Activated T-cell treated with anti-CD3 and anti-CD28 coated beads, Interleukin-2, amount 50 U/mL, for 4 hours (primary cell): Measurements from ENCODE around the gene PDE2A. TPM values are rescaled to one million over a fixed set of nuclear protein-coding genes. Genes with fewer than 3 reads are reported as not detected.
A peak's percentile ranks its signal among the peaks of the same experiment; 100 is the strongest.

Experiments
- ATAC-seq, 2 donors: fragments of 200-7000 bp; cut with Tn5 transposase; one replicate each; pipeline ENCODE4 v1.10.0; 2021
- DNase-seq: peaks from one replicate; pipeline ENCODE4 v3.0.0-alpha.2; 2020
- H3K27me3 Mint-ChIP-seq: one replicate; pipeline ENCODE4 v1.8.0; 2021; ENCODE audit warnings: low read depth, mixed read lengths
- H3K36me3 Mint-ChIP-seq: one replicate; pipeline ENCODE4 v1.8.0; 2022; ENCODE audit warnings: mixed read lengths; ENCODE audit not compliant: insufficient read depth
- H3K4me1 Mint-ChIP-seq: one replicate; pipeline ENCODE4 v1.8.0; 2021; ENCODE audit warnings: low read depth, mixed read lengths
- H3K4me3 Mint-ChIP-seq: one replicate; pipeline ENCODE4 v1.8.0; 2021; ENCODE audit warnings: mild to moderate bottlenecking, moderate library complexity, mixed read lengths
- H3K9me3 Mint-ChIP-seq: one replicate; pipeline ENCODE4 v1.8.0; 2021; ENCODE audit warnings: mixed read lengths
- total RNA-seq, 3 donors: library from RNA; stranded (reverse); gene quantifications; one replicate each; pipeline ENCODE4 v1.2.1, GENCODE V29; 2021

PDE2A gene
- total RNA-seq, result under 1 TPM; 0.53 to 0.71 (median 0.60) TPM

DNA sequence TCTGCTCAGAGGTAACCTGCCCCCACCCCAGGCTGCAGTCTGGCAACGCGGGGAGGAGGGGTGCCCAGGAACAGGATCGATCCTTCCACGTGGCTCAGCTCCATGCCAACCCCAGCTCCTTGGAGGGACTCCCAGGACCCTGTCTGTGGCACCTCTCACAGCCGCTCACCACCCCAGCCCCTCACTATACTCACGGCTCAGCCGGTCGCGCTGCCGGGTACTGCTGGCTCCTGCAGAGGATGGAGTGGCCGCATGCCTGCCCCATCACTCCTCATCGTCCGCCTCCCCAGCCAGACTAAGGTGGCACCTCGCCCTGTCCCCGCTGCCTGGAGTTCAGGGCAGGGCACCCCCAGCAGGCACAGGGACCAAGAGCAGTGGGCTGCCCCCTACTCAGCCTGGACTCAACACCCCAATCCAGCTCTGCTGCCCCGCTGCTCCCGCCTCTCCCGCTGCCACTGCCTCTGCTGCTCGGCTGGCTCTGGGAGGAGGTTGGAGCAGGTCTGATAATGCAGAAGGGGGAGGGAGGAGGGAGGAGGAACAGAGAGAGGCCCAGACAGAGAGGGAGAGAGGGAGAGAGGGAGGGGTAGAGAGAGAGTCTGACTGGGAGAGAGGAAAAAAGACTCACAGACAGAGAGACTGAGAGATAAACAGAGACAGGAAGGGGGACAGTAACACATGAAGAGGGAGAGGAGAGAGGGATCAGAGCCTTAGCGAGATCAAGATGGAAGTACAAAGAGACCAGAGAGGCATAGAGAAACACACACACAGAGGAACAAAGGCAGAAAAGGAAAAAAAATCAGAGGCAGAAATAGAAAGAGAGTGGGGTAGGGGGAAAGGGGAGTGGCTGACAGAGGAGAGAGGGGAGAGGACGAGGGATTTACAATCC lies at the start of gene PDE2A:
Gene PDE2A (minus strand): TSS at position 480 of the 886 bp plus-strand sequence. CDS start 215 bp downstream, at position 265.
- H3K27me3 Mint-ChIP-seq, result peaks cover 78% of the 10 kb centered on the region
- ATAC-seq, result no peak
- DNase-seq, result no peak
- H3K4me1 Mint-ChIP-seq, result peaks cover 9% of the 10 kb centered on the region
- H3K36me3 Mint-ChIP-seq, result no peaks in the 10 kb centered on the region
- H3K4me3 Mint-ChIP-seq, result no peak within 1 kb of the TSS
- H3K9me3 Mint-ChIP-seq, result no peaks in the 10 kb centered on the region

DNA sequence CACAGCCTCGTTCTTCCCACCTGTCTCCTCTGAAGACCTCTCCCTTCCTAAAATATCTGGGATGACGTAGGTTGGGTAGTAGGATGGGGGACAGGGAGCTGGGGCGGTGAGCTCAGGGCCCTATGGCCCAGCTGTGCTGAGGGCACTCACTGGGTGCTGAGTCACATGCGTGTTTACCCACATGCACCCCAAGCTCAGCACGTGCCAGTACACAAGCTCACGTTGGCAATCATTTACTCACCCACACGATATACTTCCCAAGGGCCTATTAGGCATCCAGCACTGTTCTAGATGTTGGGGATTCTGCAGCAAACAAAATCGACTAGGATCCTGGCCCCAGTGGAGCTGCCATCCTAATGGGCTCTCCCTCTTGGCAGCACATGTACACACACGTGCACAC lies 49.3 kb upstream of the PDE2A start:
- no peaks in the 10 kb centered on the region for H3K9me3 Mint-ChIP-seq
- no peak overlapping the region for H3K4me3 Mint-ChIP-seq
- H3K36me3 Mint-ChIP-seq, result peaks cover 7% of the 10 kb centered on the region
- DNase-seq (no peak), ATAC-seq (no peak)
- no peaks in the 10 kb centered on the region for H3K27me3 Mint-ChIP-seq
- H3K4me1 Mint-ChIP-seq, result peaks cover 56% of the 10 kb centered on the region

DNA sequence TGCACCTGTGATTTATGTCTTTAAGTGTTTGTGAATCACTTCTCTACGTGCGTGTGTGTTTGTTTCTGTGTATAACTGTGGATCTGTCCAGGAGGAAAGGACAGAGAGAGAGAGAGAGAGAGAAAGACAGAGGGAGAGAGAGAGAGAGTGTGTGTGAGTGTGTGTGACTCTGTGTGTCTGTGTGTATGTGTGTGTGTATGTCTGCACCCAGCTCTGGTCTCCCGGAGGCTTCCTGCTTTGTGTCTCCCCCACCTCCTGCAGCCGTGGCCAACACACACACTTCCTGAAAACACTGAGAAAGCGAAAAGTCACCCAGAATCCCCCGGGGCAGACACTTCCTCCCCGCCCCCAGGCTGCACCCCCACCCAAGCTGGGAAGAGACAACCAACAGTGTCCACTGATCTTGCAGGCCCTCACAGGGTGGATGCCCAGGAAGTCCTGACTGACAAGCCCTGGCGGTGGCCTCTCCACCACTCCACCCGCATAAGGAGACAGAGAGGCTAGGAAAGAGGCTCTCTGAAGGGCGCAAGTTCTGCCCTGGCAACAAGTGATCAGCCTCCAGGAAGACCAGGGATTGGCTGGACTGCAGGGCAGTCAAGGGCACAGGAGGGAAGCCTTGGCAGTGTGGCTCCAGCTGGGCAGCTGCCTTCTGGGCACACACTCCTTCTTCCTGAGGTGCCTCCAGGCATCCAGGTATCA lies 48.0 kb upstream of the PDE2A start:
- peak overlapping the region; percentile 97 for H3K4me3 Mint-ChIP-seq
- ATAC-seq, result peak; percentile 92
- H3K4me1 Mint-ChIP-seq, result peaks cover 64% of the 10 kb centered on the region
- DNase-seq, result peak; percentile 74
- H3K36me3 Mint-ChIP-seq, result peaks cover under 1% of the 10 kb centered on the region
- no peaks in the 10 kb centered on the region for H3K27me3 Mint-ChIP-seq
- H3K9me3 Mint-ChIP-seq, result no peaks in the 10 kb centered on the region

DNA sequence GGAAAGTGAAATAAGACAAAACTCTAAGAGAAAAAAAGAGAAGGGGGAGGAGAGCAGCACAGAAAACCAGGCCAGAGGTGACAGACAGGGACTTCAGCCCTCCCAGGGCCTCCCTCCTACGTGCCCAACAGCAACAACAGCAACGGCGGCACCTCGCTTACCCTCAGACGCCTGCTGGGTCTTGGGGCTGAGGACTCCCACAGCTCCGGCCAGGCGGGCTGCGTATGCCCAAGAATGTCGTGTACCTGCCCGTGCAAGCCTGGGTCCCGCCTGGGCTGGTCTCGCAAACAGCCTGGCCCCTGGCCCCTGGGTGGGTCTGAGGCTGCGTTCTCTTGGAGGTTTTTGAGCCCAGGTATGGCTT lies 47.4 kb upstream of the PDE2A start:
- H3K36me3 Mint-ChIP-seq, result no peaks in the 10 kb centered on the region
- DNase-seq (peak; percentile 15), ATAC-seq (peak; percentile 28 to 36)
- H3K9me3 Mint-ChIP-seq, result no peaks in the 10 kb centered on the region
- no peaks in the 10 kb centered on the region for H3K27me3 Mint-ChIP-seq
- H3K4me3 Mint-ChIP-seq, result peak overlapping the region; percentile 97
- H3K4me1 Mint-ChIP-seq, result peaks cover 67% of the 10 kb centered on the region

DNA sequence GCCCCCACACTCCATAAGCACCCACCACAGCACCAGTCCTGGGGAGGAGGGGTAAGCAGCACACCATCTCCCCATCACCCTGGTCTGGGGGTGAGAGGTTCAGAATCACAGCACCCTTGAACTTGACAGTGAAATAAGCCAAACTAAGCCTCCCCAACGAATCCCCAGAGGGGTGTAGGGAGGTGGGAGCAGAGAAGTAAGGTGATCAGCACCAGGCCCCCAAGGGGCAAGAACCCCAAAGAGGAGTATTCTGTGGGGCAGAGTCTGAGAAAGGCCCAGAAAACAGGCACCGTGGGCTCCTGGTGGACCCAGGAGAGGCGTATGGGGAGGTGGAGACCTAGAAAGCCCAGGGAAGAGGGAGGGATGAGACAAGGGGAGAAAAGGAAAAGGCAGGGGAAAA lies 47.1 kb upstream of the PDE2A start:
- Mint-ChIP-seq H3K4me3 (peak overlapping the region; percentile 97), H3K27me3 (no peaks in the 10 kb centered on the region), H3K36me3 (no peaks in the 10 kb centered on the region), H3K9me3 (no peaks in the 10 kb centered on the region), H3K4me1 (peaks cover 68% of the 10 kb centered on the region)
- ATAC-seq (no peak), DNase-seq (no peak)

DNA sequence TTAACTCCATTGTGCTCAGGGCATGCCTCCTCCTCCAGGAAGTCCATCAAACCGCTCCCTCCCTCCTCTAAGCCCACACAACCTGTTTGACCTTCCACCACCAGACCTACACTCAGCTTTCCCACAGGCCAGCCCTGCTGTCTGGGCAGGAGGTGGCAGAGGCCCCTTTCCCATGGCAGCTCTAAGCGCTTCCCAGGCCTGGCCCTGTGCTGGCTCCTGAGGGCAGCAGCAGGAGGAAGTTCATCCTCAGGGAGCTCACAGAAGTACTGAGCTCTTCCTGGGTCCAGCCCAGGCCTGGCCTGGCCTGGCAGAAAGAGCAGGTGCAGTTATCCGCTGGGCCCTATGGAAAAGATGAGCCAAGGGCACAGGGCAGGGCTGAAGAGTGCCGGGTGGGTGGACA lies 46.6 kb upstream of the PDE2A start:
- ATAC-seq, result no peak
- Mint-ChIP-seq H3K36me3 (no peaks in the 10 kb centered on the region), H3K4me3 (peak overlapping the region; percentile 97), H3K27me3 (no peaks in the 10 kb centered on the region), H3K4me1 (peaks cover 71% of the 10 kb centered on the region), H3K9me3 (no peaks in the 10 kb centered on the region)
- no peak for DNase-seq

DNA sequence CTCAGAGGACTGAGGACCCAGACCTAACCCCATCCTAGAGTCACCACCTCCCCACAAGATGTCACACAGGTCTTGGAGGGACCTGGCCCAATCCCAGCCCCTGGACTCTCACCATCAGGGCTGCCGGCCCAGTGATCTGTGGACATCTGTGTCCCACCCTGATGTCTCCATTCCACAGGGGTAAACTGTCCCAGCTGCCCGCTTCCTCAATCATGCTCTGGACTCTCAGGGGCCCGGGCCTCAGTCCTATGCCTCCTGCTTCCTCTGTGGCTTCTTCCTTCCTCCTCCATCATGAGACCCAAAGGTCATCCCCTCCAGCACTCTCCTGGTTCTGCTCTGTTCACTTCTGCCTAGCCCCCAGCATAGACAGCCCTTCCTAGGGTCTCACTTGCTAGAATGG lies 45.8 kb upstream of the PDE2A start:
- H3K27me3 Mint-ChIP-seq, result no peaks in the 10 kb centered on the region
- H3K36me3 Mint-ChIP-seq, result no peaks in the 10 kb centered on the region
- H3K4me1 Mint-ChIP-seq, result peaks cover 68% of the 10 kb centered on the region
- no peak for ATAC-seq
- no peak for DNase-seq
- no peaks in the 10 kb centered on the region for H3K9me3 Mint-ChIP-seq
- H3K4me3 Mint-ChIP-seq, result peak overlapping the region; percentile 97

DNA sequence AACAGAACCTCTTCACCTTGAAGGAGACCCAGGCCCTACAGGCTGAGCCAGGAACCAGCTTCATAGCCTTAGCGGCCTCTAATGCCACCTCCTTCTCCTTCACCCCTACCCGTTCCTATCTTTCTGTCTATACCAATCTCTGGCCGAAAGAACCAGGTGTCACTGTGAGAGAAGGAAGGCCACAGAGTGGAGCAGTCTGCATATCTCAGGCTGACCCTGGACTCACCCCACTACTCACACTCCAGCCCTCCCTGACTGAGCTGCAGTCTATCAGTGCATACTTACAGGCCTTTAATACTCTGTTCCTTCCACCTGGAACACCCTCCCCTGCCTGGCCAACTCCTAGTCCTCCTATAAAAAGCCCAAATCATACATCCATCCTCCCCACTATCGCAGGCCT lies 45.3 kb upstream of the PDE2A start:
- no peaks in the 10 kb centered on the region for H3K9me3 Mint-ChIP-seq
- ATAC-seq (no peak), DNase-seq (no peak)
- H3K27me3 Mint-ChIP-seq, result no peaks in the 10 kb centered on the region
- peaks cover 69% of the 10 kb centered on the region for H3K4me1 Mint-ChIP-seq
- no peaks in the 10 kb centered on the region for H3K36me3 Mint-ChIP-seq
- H3K4me3 Mint-ChIP-seq, result peak overlapping the region; percentile 97

DNA sequence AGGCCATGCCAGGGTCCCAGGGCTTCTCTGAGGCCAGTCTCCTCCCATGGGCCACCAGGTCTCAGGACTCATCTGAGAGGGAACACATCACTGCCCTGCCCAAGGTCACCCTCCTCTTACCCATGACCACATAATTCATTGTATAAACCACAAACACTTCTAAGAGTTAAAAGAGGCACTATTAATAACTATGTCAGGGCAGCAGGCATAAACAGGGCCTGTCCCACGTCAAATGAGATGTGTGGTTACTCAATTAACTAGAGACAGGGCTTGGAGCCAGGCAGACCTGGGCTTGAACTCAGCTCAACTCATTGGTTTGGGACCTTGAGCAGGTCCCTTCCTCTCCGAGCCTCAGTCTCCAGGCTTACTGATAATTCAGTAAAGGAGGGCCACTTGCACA lies 44.9 kb upstream of the PDE2A start:
- ATAC-seq (no peak), DNase-seq (no peak)
- H3K27me3 Mint-ChIP-seq, result no peaks in the 10 kb centered on the region
- H3K9me3 Mint-ChIP-seq, result no peaks in the 10 kb centered on the region
- peak overlapping the region; percentile 97 for H3K4me3 Mint-ChIP-seq
- no peaks in the 10 kb centered on the region for H3K36me3 Mint-ChIP-seq
- H3K4me1 Mint-ChIP-seq, result peaks cover 69% of the 10 kb centered on the region

DNA sequence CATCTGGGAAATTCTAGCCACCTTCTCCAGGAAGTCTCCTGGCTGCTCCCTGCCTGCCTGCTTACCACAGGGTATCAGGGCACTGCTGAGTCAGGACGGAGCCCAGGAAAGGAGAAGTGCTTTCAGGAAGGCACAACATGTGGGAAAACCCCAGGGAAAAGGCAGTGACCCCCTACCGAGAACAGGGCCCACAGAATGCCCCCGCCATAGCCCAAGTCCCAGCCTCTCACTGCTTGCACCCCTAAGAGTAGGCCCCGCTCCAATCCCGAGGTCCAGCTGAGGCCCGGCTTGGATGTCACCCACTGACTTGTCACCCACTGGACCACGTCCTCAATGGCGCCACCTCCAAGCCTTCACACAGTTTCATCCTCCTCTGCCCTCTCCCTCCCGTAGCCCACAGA lies 43.9 kb upstream of the PDE2A start:
- Mint-ChIP-seq H3K27me3 (no peaks in the 10 kb centered on the region), H3K36me3 (no peaks in the 10 kb centered on the region), H3K4me3 (no peak overlapping the region), H3K4me1 (peaks cover 64% of the 10 kb centered on the region), H3K9me3 (no peaks in the 10 kb centered on the region)
- no peak for ATAC-seq
- no peak for DNase-seq

DNA sequence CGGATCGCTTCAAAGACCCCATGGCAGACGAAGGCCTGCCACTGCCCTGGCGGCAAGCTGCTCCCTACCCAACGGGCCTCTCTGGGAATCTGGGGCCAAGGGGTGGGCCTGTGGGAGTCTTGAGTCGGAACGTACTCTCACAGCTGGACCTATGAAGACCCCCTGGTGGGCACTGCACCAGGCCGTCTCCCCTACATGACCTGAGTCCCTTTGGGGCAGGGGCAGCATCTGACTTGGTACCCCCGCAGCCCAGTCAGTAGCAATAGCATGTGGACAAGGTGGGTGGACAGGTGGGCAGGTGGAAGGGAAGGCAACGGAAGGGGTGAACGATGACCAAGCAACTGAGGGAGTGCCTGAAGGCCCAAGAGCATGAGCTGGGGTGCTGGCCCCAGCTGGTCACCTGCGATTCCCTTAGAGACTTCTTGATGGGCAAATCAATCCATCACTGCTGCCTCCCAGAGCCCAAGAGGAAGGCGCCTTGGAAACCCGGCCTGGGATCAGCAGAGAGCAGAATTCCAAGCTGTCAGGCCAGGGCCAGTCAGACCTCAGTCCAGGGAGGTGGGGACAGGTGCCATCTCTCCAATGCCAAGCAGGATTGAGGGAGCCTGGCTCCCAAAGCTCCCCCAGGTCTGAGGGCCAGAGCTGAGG lies 42.7 kb upstream of the PDE2A start:
- Mint-ChIP-seq H3K4me3 (no peak overlapping the region), H3K36me3 (peaks cover 4% of the 10 kb centered on the region), H3K4me1 (peaks cover 58% of the 10 kb centered on the region), H3K9me3 (no peaks in the 10 kb centered on the region), H3K27me3 (no peaks in the 10 kb centered on the region)
- ATAC-seq (no peak), DNase-seq (no peak)

DNA sequence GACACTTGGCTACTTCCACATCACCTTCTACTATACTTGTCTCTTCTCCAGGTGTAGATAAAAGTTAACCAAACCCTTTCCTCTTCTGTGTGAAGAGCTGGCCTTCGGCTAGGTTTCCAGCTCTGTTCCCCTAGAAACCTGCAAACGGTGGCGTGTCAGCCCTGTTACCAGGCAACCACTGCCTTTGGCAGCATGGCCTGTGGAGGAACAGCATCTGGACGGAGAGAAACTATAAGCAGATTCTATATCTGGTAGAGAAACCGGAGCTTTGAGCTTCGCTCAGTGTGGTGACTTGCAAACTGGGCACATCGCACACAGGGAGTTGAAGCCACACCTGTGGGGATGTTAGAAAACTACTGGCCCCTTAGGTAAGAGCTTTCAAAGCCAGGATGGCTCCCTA lies 42.1 kb upstream of the PDE2A start:
- DNase-seq (no peak), ATAC-seq (no peak)
- H3K9me3 Mint-ChIP-seq, result no peaks in the 10 kb centered on the region
- H3K27me3 Mint-ChIP-seq, result no peaks in the 10 kb centered on the region
- no peak overlapping the region for H3K4me3 Mint-ChIP-seq
- peaks cover 5% of the 10 kb centered on the region for H3K36me3 Mint-ChIP-seq
- peaks cover 54% of the 10 kb centered on the region for H3K4me1 Mint-ChIP-seq

DNA sequence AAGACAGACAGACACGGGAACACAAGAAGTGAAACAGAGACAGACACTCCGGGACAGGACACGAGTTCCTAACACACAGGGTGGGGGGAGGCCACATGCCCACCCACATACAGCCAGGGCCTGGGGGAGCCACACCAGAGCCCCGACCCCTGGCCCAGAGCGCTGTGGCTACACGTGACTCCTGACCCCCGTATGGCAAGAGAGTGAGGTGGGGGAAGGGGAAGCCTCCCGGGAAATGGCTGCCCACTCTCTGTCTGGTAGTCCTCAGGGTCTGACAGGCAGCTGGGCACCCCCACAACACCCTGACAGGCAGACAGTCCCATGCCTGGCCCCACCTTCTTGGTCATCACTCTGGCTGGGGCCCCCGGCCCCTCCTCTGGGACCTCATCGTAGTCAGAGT lies 38.6 kb upstream of the PDE2A start:
- Mint-ChIP-seq H3K36me3 (peaks cover 25% of the 10 kb centered on the region), H3K4me1 (peaks cover 22% of the 10 kb centered on the region), H3K27me3 (no peaks in the 10 kb centered on the region), H3K9me3 (no peaks in the 10 kb centered on the region), H3K4me3 (no peak overlapping the region)
- ATAC-seq (no peak), DNase-seq (no peak)

DNA sequence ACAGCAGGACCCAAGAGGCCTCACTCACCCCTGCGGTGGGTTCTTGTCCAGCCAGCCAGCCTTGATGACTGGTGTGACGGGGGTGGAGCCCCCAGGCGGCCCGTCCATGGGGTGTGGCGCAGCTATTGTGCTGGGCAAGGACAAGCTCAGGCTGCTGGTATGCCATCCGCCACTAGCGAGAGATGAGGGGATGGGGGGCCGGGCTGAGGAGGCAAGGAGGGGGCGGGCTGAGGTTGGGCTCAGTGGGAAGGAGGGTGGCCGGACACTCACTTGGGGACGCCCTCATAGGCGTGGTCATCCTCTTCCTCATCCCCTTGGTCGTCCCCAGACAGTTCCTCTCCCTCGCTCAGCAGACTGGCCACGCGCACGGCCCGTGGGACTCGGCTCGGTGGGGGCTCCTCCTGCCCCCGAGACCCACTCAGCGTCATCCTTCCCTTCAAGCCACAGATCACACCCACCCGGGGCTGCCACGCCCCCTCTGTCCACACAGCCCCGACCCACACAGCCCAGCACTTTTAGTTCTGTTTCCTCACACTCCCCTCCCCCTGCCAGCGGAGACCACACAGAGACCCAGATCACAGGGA lies 38.0 kb upstream of the PDE2A start:
- Mint-ChIP-seq H3K4me3 (no peak overlapping the region), H3K27me3 (no peaks in the 10 kb centered on the region), H3K9me3 (no peaks in the 10 kb centered on the region), H3K4me1 (peaks cover 17% of the 10 kb centered on the region), H3K36me3 (peaks cover 28% of the 10 kb centered on the region)
- ATAC-seq (no peak), DNase-seq (no peak)
